K562 (cell line): ENCODE data around the gene IGF2. TPM values are rescaled to one million over a fixed set of nuclear protein-coding genes. Genes with fewer than 3 reads are reported as not detected.

Experiments used
- ATAC-seq: fragments of 200-7000 bp; cut with Tn5 transposase; 3 replicates; pipeline ENCODE4 v1.9.1; 2020; ENCODE audit warnings: moderate library complexity
- BruUV-seq: library from RNA; stranded (reverse); fragments of 400-500 nt; replicated peaks from 2 replicates; lab custom pipeline; 2021; lab: Mats Ljungman, UMichigan
- CTCF ChIA-PET: fragments of 300-600 bp; formaldehyde crosslinking; extraction: SDS; loops from one replicate; lab custom pipeline; 2021; ENCODE audit warnings: low intra/inter-chr PET ratio; lab: Yijun Ruan, JAX
- POLR2A ChIA-PET: fragments of 300-600, 350-650 bp; sonication (Branson Sonifier 250); formaldehyde crosslinking; extraction: SDS; loops from one replicate; lab custom pipeline; 2021; ENCODE audit warnings: antibody characterized with exemption, inconsistent platforms; lab: Yijun Ruan, JAX
- DNase-seq, 4 experiments: peaks; one replicate each; pipeline versions ENCODE4 v3.0.0 to v3.0.0-alpha.2; 2011 to 2018; ENCODE audit warnings: low spot score in 3 of 4, mixed read lengths in 3 of 4; ENCODE audit errors: extremely low read depth in 1 of 4
- FAIRE-seq: peaks from 2 replicates; lab custom pipeline; 2011; peaks lifted over from hg19 to GRCh38; lab: Jason Lieb, UNC
- H2AFZ ChIP-seq: 2 replicates; pipeline ENCODE4 v1.6.0; 2011; ENCODE audit warnings: low read depth, low read length, control low read depth, inconsistent platforms
- H3K27ac ChIP-seq: fragments of 200-600 bp; 3 replicates; pipeline ENCODE4 v1.8.0; 2011; ENCODE audit warnings: low read depth, mild to moderate bottlenecking, control low read depth, inconsistent platforms, low read length, moderate library complexity, mixed read lengths; ENCODE audit errors: extremely low read depth
- H3K27me3 ChIP-seq, 2 experiments: fragments of 300-600 bp in 1 of 2; 2 replicates in 1 of 2; 3 replicates in 1 of 2; pipeline versions ENCODE4 v1.6.0 to v1.8.0; 2011; ENCODE audit warnings: inconsistent platforms in 2 of 2, low read length in 2 of 2, mild to moderate bottlenecking in 1 of 2, mixed read lengths in 1 of 2, moderate library complexity in 1 of 2; ENCODE audit not compliant: control insufficient read depth in 2 of 2, insufficient read depth in 2 of 2
- H3K36me3 ChIP-seq: fragments of 300-600 bp; 3 replicates; pipeline ENCODE4 v1.8.0; 2011; ENCODE audit warnings: mild to moderate bottlenecking, low read length, inconsistent platforms; ENCODE audit not compliant: control insufficient read depth, insufficient read depth
- H3K4me1 ChIP-seq, 2 experiments: fragments of 200-600 bp in 1 of 2; replicated peaks in 1 of 2; 2 replicates in 1 of 2; 3 replicates in 1 of 2; pipeline versions ENCODE4 v1.5.1 to v1.8.0; 2011; ENCODE audit warnings: inconsistent platforms in 2 of 2, low read length in 2 of 2, mild to moderate bottlenecking in 1 of 2, mixed read lengths in 1 of 2, moderate library complexity in 1 of 2; ENCODE audit not compliant: control insufficient read depth in 2 of 2, insufficient read depth in 2 of 2
- H3K4me2 ChIP-seq: 2 replicates; pipeline ENCODE4 v1.6.1; 2011; ENCODE audit warnings: low read length, control low read depth, inconsistent platforms, mixed read lengths; ENCODE audit not compliant: insufficient read depth
- H3K4me3 ChIP-seq: fragments of 200-600 bp; sonication (generic), shearing (Covaris generic); 2 replicates; pipeline ENCODE4 v1.5.1; 2016; ENCODE audit warnings: control low read depth, inconsistent platforms
- H3K79me2 ChIP-seq: fragments of 200-600 bp; 3 replicates; pipeline ENCODE4 v1.8.0; 2011; ENCODE audit warnings: low read length, inconsistent platforms; ENCODE audit not compliant: control insufficient read depth, insufficient read depth
- H3K9ac ChIP-seq, 2 experiments: 2 replicates each; pipeline versions ENCODE4 v1.6.0 to v1.6.1; 2011; ENCODE audit warnings: low read depth in 2 of 2, low read length in 2 of 2, control low read depth in 1 of 2, inconsistent platforms in 1 of 2, mild to moderate bottlenecking in 1 of 2, mixed read lengths in 1 of 2; ENCODE audit not compliant: insufficient read depth in 1 of 2
- H3K9me1 ChIP-seq: one replicate; pipeline ENCODE4 v1.6.0; 2011; ENCODE audit warnings: inconsistent platforms, mild to moderate bottlenecking, low read length, moderate library complexity; ENCODE audit not compliant: control insufficient read depth, insufficient read depth
- H3K9me3 ChIP-seq: replicated peaks from 2 replicates; pipeline ENCODE4 v1.5.1; 2011; ENCODE audit warnings: low read depth, low read length, inconsistent platforms; ENCODE audit not compliant: control insufficient read depth, insufficient read depth
- H4K20me1 ChIP-seq: replicated peaks from 2 replicates; pipeline ENCODE4 v1.6.1; 2011; ENCODE audit warnings: low read length, inconsistent platforms, mixed read lengths; ENCODE audit not compliant: control insufficient read depth, insufficient read depth
- CCNT2 ChIP-seq: IDR thresholded peaks from 2 replicates; pipeline ENCODE4 v1.6.1; 2011; ENCODE audit warnings: borderline replicate concordance, low read depth, mild to moderate bottlenecking, moderate library complexity, mixed read lengths, low read length; ENCODE audit not compliant: insufficient read length; ENCODE audit errors: extremely low read depth
- DACH1 ChIP-seq: fragments of 450-650 bp; IDR thresholded peaks from 2 replicates; pipeline ENCODE4 v1.6.1; 2018; ENCODE audit not compliant: partially characterized antibody
- ELF2 ChIP-seq: fragments of 250-450 bp; sonication (Bioruptor Pico); IDR thresholded peaks from 2 replicates; pipeline ENCODE4 v1.5.0; 2021; ENCODE audit warnings: mild to moderate bottlenecking
- FOXA1 ChIP-seq: fragments of 450-650 bp; IDR thresholded peaks from 2 replicates; pipeline ENCODE4 v1.6.1; 2016; ENCODE audit warnings: mild to moderate bottlenecking, borderline replicate concordance
- FOXJ3 ChIP-seq: sonication (generic); formaldehyde crosslinking; IDR thresholded peaks from 2 replicates; pipeline ENCODE4 v1.4.0; 2020; ENCODE audit warnings: mild to moderate bottlenecking, missing genetic modification reagents
- LCOR ChIP-seq: sonication (generic); formaldehyde crosslinking; IDR thresholded peaks from 2 replicates; pipeline ENCODE4 v1.8.0; 2022; ENCODE audit warnings: mild to moderate bottlenecking, missing genetic modification reagents
- MCM5 ChIP-seq: fragments of 450-650 bp; IDR thresholded peaks from 2 replicates; pipeline ENCODE4 v1.6.1; 2016; ENCODE audit warnings: low read depth
- NR1H2 ChIP-seq: sonication (generic); formaldehyde crosslinking; IDR thresholded peaks from 2 replicates; pipeline ENCODE4 v1.4.0; 2020; ENCODE audit warnings: mild to moderate bottlenecking, missing genetic modification reagents
- PHB2 ChIP-seq: fragments of 450-650 bp; IDR thresholded peaks from 2 replicates; pipeline ENCODE4 v1.6.1; 2017; ENCODE audit warnings: low read depth
- RBM39 ChIP-seq: fragments of 200-400 bp; formaldehyde crosslinking; optimal IDR thresholded peaks from 2 replicates; pipeline ENCODE3; 2018; ENCODE audit warnings: low read depth, low read length
- SAFB2 ChIP-seq: fragments of 200-400 bp; formaldehyde crosslinking; IDR thresholded peaks from 2 replicates; pipeline ENCODE4 v1.6.1; 2018; ENCODE audit warnings: borderline replicate concordance, low read length, low read depth, moderate library complexity; ENCODE audit not compliant: severe bottlenecking
- SIN3B ChIP-seq: fragments of 450-650 bp; IDR thresholded peaks from 2 replicates; pipeline ENCODE4 v1.6.1; 2017; ENCODE audit warnings: low read depth, mild to moderate bottlenecking, moderate library complexity
- USF2 ChIP-seq: sonication (generic); formaldehyde crosslinking; IDR thresholded peaks from 2 replicates; pipeline ENCODE4 v1.5.0; 2020; ENCODE audit warnings: missing genetic modification reagents
- ZNF584 ChIP-seq: fragments of 200-800 bp; sonication (Bioruptor generic); IDR thresholded peaks from 2 replicates; pipeline ENCODE4 v1.6.1; 2016; ENCODE audit warnings: low read depth, mild to moderate bottlenecking, missing genetic modification characterization, missing compliant biosample characterization
- ZNF695 ChIP-seq: fragments of 450-650 bp; formaldehyde crosslinking; IDR thresholded peaks from 2 replicates; pipeline ENCODE4 v1.4.0; 2020; ENCODE audit warnings: mild to moderate bottlenecking, moderate library complexity
- ZNF696 ChIP-seq: fragments of 250-450 bp; sonication (Bioruptor Pico); conservative IDR thresholded peaks from 2 replicates; pipeline ENCODE4 v1.4.0; 2020; ENCODE audit warnings: mild to moderate bottlenecking, moderate library complexity
- ZNF830 ChIP-seq: fragments of 250-450 bp; sonication (Bioruptor Pico); IDR thresholded peaks from 2 replicates; pipeline ENCODE4 v1.5.0; 2021; ENCODE audit warnings: mild to moderate bottlenecking
- WGBS: fragments of 100-300 bp; shearing (Covaris generic); methylation state at CpG from one replicate; pipeline ENCODE4 v1.1.6; 2016; ENCODE audit warnings: low coverage, mixed read lengths; ENCODE audit not compliant: insufficient coverage; ENCODE audit errors: missing lambda C conversion rate; 5-methylcytosine and 5-hydroxymethylcytosine counted together
- in situ Hi-C: fragments of 300-500 bp; cut with MboI; formaldehyde crosslinking; loops from 4 replicates; pipeline ENCODE4 v1.15.0; 2018; ENCODE audit warnings: inconsistent platforms, mixed read lengths
- intact Hi-C: fragments of 100-400 bp; cut with micrococcal nuclease; formaldehyde crosslinking; loops from 2 replicates; pipeline ENCODE4 v1.14.2; 2022
- polyA plus RNA-seq, 8 experiments: library from polyadenylated mRNA; depleted of rRNA in 4 of 8; stranded (reverse) in 5 of 8; unstranded in 3 of 8; fragments of >200 nt; fragmentation: Nextera tagmentation in 2 of 8; fragmentation: Illumina TruSeq in 1 of 8; extraction: Ambion mirVana in 2 of 8; extraction: Trizol in 1 of 8; gene quantifications; 2 replicates each; pipeline versions ENCODE4 v1.2.1 to v1.2.3, GENCODE V29; 2011 to 2014; ENCODE audit warnings: inconsistent platforms in 1 of 8, missing spikeins in 1 of 8
- total RNA-seq, 7 experiments: library from RNA; depleted of rRNA in 6 of 7; stranded (reverse); fragments of >200 nt in 6 of 7; fragmentation: Illumina TruSeq in 2 of 7; extraction: Trizol in 2 of 7; gene quantifications; 2 replicates each; pipeline versions ENCODE4 v1.2.1 to v1.2.3, GENCODE V29; 2011 to 2021; ENCODE audit warnings: low replicate concordance in 1 of 7
- TF ChIP-seq, protein P1 (sequence below): IDR thresholded peaks from 3 replicates; pipeline ENCODE4 v1.6.1; 2011; ENCODE audit warnings: borderline replicate concordance, mild to moderate bottlenecking; ENCODE audit not compliant: insufficient read length, insufficient read depth
- TF ChIP-seq, protein P2 (sequence below): fragments of 450-650 bp; formaldehyde crosslinking; IDR thresholded peaks from 2 replicates; pipeline ENCODE4 v1.4.0; 2020; ENCODE audit warnings: mild to moderate bottlenecking, moderate library complexity
- TF ChIP-seq, protein P3 (sequence below): fragments of 250-450 bp; sonication (Bioruptor Pico); IDR thresholded peaks from 2 replicates; pipeline ENCODE4 v1.8.0; 2021; ENCODE audit warnings: moderate library complexity, mild to moderate bottlenecking, inconsistent platforms

IGF2 gene
- total and polyA plus RNA-seq, 9 of the 15 experiments (the other 6 are each of a cell fraction or from before 2014, with no cell fraction given) = 0.16 TPM; not detected in 8

DNA sequence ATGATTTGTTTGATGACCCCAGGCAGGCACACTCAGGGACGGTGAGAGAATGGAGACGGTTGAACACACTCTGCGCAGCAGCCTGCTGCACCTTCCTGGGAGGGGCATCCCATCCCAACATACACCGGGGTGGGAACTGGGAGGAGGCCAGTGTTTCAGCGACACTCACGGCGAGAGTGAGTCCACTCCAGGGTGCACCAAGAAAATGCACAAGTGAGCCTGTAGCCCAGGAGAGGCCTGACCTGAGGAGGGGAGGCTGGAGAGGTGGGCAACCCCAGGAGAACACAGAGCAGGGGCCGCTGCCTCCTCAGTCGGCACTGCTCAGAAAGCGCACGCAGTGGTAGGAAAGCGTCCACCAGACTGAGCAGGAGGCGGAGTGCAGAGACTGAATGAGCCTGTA lies 54.5 kb downstream of the IGF2 start:
- Histone ChIP-seq H3K36me3 (no peaks in the 10 kb centered on the region), H3K27me3 (peaks cover 14 to 56% of the 10 kb centered on the region in 2 experiments), H3K79me2 (no peaks in the 10 kb centered on the region), H4K20me1 (peaks cover 6% of the 10 kb centered on the region), H3K9me1 (no peaks in the 10 kb centered on the region), H3K9me3 (no peaks in the 10 kb centered on the region), H3K4me2 (no peak overlapping the region), H2AFZ (no peak overlapping the region), H3K9ac (no peak overlapping the region), H3K4me1 (peaks cover 0 to 6% of the 10 kb centered on the region in 2 experiments; a peak in 2 of 5 replicates), H3K4me3 (no peak overlapping the region), H3K27ac (no peak overlapping the region)
- ChIA-PET CTCF (no interaction called here), POLR2A (no interaction called here)
- no peak for TF ChIP-seq CCNT2
- no peak for TF ChIP-seq SIN3B
- no peak for TF ChIP-seq ZNF695 (CRISPR knock-in tag)
- TF ChIP-seq FOXJ3 (CRISPR knock-in tag) = no peak
- TF ChIP-seq, protein P1, sequence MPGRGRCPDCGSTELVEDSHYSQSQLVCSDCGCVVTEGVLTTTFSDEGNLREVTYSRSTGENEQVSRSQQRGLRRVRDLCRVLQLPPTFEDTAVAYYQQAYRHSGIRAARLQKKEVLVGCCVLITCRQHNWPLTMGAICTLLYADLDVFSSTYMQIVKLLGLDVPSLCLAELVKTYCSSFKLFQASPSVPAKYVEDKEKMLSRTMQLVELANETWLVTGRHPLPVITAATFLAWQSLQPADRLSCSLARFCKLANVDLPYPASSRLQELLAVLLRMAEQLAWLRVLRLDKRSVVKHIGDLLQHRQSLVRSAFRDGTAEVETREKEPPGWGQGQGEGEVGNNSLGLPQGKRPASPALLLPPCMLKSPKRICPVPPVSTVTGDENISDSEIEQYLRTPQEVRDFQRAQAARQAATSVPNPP = no peak
- TF ChIP-seq USF2 (CRISPR knock-in tag) = no peak
- TF ChIP-seq ZNF584 (CRISPR knock-in tag) = no peak
- TF ChIP-seq, protein P2, sequence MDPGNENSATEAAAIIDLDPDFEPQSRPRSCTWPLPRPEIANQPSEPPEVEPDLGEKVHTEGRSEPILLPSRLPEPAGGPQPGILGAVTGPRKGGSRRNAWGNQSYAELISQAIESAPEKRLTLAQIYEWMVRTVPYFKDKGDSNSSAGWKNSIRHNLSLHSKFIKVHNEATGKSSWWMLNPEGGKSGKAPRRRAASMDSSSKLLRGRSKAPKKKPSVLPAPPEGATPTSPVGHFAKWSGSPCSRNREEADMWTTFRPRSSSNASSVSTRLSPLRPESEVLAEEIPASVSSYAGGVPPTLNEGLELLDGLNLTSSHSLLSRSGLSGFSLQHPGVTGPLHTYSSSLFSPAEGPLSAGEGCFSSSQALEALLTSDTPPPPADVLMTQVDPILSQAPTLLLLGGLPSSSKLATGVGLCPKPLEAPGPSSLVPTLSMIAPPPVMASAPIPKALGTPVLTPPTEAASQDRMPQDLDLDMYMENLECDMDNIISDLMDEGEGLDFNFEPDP (CRISPR knock-in tag) = no peak
- no peak for TF ChIP-seq PHB2
- TF ChIP-seq ZNF696 = no peak
- TF ChIP-seq NR1H2 (CRISPR knock-in tag) = no peak
- no peak for TF ChIP-seq MCM5
- TF ChIP-seq ELF2 = no peak
- TF ChIP-seq, protein P3, sequence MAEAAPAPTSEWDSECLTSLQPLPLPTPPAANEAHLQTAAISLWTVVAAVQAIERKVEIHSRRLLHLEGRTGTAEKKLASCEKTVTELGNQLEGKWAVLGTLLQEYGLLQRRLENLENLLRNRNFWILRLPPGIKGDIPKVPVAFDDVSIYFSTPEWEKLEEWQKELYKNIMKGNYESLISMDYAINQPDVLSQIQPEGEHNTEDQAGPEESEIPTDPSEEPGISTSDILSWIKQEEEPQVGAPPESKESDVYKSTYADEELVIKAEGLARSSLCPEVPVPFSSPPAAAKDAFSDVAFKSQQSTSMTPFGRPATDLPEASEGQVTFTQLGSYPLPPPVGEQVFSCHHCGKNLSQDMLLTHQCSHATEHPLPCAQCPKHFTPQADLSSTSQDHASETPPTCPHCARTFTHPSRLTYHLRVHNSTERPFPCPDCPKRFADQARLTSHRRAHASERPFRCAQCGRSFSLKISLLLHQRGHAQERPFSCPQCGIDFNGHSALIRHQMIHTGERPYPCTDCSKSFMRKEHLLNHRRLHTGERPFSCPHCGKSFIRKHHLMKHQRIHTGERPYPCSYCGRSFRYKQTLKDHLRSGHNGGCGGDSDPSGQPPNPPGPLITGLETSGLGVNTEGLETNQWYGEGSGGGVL = no peak
- TF ChIP-seq FOXA1 = no peak
- no peak for TF ChIP-seq SAFB2
- no peak for TF ChIP-seq DACH1
- no peak for TF ChIP-seq ZNF830 (CRISPR knock-in tag)
- TF ChIP-seq LCOR (CRISPR knock-in tag) = no peak
- TF ChIP-seq RBM39 = no peak
- no peak for ATAC-seq
- no TSS peak for BruUV-seq
- in situ Hi-C loops = no loop called here
- WGBS = 2% methylated on average over 13 of the region's 13 CpGs
- no peak for DNase-seq
- FAIRE-seq = no peak
- intact Hi-C loops = no loop called here
